Left lung (tissue), 10 donors: Measurements from ENCODE around the gene KLHL7. TPM values are rescaled to one million over a fixed set of nuclear protein-coding genes. Genes with fewer than 3 reads are reported as not detected.

ENCODE experiments used
- ATAC-seq: fragments of 200-7000 bp; cut with Tn5 transposase; one replicate; pipeline ENCODE4 v1.9.1; 2020; ENCODE audit warnings: moderate library complexity
- DNase-seq, 4 donors: peaks; one replicate each; pipeline ENCODE4 v3.0.0-alpha.2; 2013 to 2020
- H3K27ac ChIP-seq, 2 donors: fragments of 200-600 bp; sonication (generic) in 1 of 2; one replicate each; pipeline versions ENCODE4 v1.5.0 to v1.8.0; 2020 to 2021
- H3K27me3 ChIP-seq, 2 donors: fragments of 200-600 bp; sonication (generic) in 1 of 2; one replicate each; pipeline versions ENCODE4 v1.5.0 to v1.8.0; 2020 to 2021
- H3K36me3 ChIP-seq, 2 donors: fragments of 200-600 bp; sonication (generic) in 1 of 2; one replicate each; pipeline versions ENCODE4 v1.5.0 to v1.8.0; 2020 to 2021
- H3K4me1 ChIP-seq, 2 donors: fragments of 200-600 bp; one replicate each; pipeline ENCODE4 v1.8.0; 2021
- H3K4me3 ChIP-seq, 2 donors: fragments of 200-600 bp; sonication (generic) in 1 of 2; one replicate each; pipeline versions ENCODE4 v1.5.0 to v1.8.0; 2020 to 2021; ENCODE audit warnings: mild to moderate bottlenecking in 1 of 2
- H3K9me3 ChIP-seq, 2 donors: fragments of 200-600 bp; sonication (generic) in 1 of 2; one replicate each; pipeline versions ENCODE4 v1.5.0 to v1.8.0; 2020 to 2021
- intact Hi-C, 2 donors: fragments of 100-400 bp; cut with DNase I; formaldehyde crosslinking; loops; one replicate each; pipeline versions ENCODE4 v1.11.2 to v1.14.2; 2022
- polyA plus RNA-seq, 6 donors: library from polyadenylated mRNA; unstranded; fragments of 120-200 nt; gene quantifications; one replicate each; pipeline ENCODE4 v1.2.1, GENCODE V29; 2013; ENCODE audit not compliant: insufficient read length in 6 of 6
- total RNA-seq, 2 donors: library from RNA; stranded (reverse); fragmentation: NEBNext Ultra II Directional; extraction: Animal tissue kit (Norgen Biotek cat#: 25700); gene quantifications; one replicate each; pipeline ENCODE4 v1.2.1, GENCODE V29; 2021
- TF ChIP-seq, protein P1 (sequence below), 2 donors: fragments of 200-600 bp; sonication (generic) in 1 of 2; IDR thresholded peaks; one replicate each; pipeline versions ENCODE4 v1.5.0 to v1.8.0; 2021; ENCODE audit warnings: antibody characterized with exemption in 2 of 2
- donor health status: DM: no; HTN: yes; CAD: no.
- donor health status: DM: no; HTN: no; CAD: no.

The KLHL7 gene
- total and polyA plus RNA-seq, 8 donors: 18.1 to 55.9 (median 45.7) TPM

DNA sequence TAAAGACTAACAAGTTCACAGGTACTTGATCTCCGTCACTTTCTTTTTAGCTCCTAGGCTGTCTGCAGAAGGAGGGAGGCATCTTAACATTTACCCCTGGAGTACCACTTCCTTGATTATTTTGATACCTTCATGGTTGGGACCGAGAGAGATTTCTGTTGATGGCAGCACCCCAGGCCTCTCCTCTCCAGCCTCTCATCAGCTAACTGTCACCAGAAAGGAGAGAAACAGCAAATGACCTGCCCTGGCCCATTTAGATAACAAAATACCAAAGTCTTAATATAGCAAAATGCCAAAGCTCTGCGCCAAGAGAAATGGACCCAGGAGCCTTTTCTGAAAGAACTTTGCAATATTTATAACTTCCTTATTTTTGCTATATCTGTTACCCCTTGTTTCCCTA is 30.0 kb upstream of the KLHL7 start:
- Histone ChIP-seq H3K9me3 (no peaks in the 10 kb centered on the region), H3K27me3 (no peaks in the 10 kb centered on the region), H3K4me3 (no peak overlapping the region), H3K36me3 (no peaks in the 10 kb centered on the region), H3K4me1 (no peaks in the 10 kb centered on the region), H3K27ac (no peak overlapping the region)
- DNase-seq: no peak
- intact Hi-C loops: no loop called here
- no peak for ATAC-seq
- TF ChIP-seq, protein P1, sequence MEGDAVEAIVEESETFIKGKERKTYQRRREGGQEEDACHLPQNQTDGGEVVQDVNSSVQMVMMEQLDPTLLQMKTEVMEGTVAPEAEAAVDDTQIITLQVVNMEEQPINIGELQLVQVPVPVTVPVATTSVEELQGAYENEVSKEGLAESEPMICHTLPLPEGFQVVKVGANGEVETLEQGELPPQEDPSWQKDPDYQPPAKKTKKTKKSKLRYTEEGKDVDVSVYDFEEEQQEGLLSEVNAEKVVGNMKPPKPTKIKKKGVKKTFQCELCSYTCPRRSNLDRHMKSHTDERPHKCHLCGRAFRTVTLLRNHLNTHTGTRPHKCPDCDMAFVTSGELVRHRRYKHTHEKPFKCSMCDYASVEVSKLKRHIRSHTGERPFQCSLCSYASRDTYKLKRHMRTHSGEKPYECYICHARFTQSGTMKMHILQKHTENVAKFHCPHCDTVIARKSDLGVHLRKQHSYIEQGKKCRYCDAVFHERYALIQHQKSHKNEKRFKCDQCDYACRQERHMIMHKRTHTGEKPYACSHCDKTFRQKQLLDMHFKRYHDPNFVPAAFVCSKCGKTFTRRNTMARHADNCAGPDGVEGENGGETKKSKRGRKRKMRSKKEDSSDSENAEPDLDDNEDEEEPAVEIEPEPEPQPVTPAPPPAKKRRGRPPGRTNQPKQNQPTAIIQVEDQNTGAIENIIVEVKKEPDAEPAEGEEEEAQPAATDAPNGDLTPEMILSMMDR (IDR thresholded peaks at IDR 0.05): no peak

DNA sequence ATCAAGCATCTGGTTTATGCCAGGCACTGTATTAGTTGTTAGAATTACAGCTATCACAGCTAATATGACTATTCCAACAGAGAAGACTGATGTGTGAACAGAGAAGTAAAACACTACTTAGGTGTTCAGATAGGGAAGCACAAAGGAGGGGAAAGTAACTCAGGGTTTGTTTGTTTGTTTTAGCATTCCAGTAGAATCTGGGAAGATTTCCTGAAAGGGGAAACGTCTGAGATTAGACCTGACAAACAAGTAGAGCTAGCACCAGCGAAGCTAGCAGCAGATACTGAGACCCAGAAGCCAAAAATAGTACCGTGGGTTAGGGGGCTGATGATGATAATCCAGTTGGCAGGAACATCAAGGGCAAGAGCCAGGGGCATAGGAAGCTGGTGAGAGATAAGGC is 28.8 kb upstream of the KLHL7 start:
- Histone ChIP-seq H3K27ac (no peak overlapping the region), H3K4me3 (no peak overlapping the region), H3K36me3 (no peaks in the 10 kb centered on the region), H3K27me3 (no peaks in the 10 kb centered on the region), H3K4me1 (no peaks in the 10 kb centered on the region), H3K9me3 (no peaks in the 10 kb centered on the region)
- intact Hi-C loops: no loop called here
- ATAC-seq (no peak), DNase-seq (no peak)
- TF ChIP-seq, protein P1 (IDR thresholded peaks at IDR 0.05): no peak

DNA sequence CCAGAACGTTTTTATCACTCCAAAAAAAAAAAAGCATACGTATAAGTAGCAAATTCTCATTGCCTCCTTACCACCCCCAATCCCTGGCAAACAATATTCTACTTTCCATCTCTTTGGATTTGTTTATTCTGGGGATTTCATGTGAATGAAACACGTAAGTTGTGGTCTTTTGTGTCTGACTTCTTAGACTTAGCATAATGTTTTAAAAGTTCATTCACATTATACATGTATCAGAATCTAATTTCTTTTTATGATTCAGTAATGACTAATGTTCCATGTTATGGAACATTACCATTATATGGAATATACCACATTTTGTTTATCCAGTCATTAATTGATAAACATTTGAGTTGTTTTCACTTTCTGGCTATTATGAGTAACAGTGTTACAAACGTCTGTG is 12.5 kb upstream of the KLHL7 start:
- ATAC-seq (no peak), DNase-seq (no peak)
- TF ChIP-seq, protein P1 (IDR thresholded peaks at IDR 0.05): no peak
- no peaks in the 10 kb centered on the region for H3K36me3 ChIP-seq
- no peaks in the 10 kb centered on the region for H3K27me3 ChIP-seq
- peaks cover 0 to 10% of the 10 kb centered on the region in 2 donors for H3K9me3 ChIP-seq
- intact Hi-C loops: no loop called here
- no peak overlapping the region for H3K4me3 ChIP-seq
- H3K27ac ChIP-seq: no peak overlapping the region
- no peaks in the 10 kb centered on the region for H3K4me1 ChIP-seq

DNA sequence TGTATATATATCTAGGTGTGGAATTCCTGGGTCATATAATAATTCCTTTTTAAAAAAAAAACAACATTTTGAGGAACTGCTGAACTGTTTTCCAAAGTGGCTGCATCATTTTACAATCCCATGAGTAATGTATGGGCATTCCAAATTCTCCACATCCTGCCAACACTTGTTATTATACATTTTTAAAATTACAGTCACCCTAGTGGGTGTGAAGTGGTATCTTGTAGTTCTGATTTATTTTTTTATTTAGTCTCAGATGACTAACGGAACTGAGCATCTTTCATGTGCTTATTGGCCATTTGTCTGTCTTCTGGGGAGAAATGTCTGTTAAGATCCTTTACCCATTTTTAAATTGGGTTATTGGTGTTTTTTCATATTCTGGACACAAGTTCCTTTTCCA is 12.0 kb upstream of the KLHL7 start:
- ATAC-seq (no peak), DNase-seq (no peak)
- H3K36me3 ChIP-seq: no peaks in the 10 kb centered on the region
- TF ChIP-seq, protein P1 (IDR thresholded peaks at IDR 0.05): no peak
- H3K9me3 ChIP-seq: peaks cover 0 to 10% of the 10 kb centered on the region in 2 donors
- H3K4me3 ChIP-seq: no peak overlapping the region
- no peaks in the 10 kb centered on the region for H3K4me1 ChIP-seq
- H3K27me3 ChIP-seq: no peaks in the 10 kb centered on the region
- intact Hi-C loops: no loop called here
- no peak overlapping the region for H3K27ac ChIP-seq

DNA sequence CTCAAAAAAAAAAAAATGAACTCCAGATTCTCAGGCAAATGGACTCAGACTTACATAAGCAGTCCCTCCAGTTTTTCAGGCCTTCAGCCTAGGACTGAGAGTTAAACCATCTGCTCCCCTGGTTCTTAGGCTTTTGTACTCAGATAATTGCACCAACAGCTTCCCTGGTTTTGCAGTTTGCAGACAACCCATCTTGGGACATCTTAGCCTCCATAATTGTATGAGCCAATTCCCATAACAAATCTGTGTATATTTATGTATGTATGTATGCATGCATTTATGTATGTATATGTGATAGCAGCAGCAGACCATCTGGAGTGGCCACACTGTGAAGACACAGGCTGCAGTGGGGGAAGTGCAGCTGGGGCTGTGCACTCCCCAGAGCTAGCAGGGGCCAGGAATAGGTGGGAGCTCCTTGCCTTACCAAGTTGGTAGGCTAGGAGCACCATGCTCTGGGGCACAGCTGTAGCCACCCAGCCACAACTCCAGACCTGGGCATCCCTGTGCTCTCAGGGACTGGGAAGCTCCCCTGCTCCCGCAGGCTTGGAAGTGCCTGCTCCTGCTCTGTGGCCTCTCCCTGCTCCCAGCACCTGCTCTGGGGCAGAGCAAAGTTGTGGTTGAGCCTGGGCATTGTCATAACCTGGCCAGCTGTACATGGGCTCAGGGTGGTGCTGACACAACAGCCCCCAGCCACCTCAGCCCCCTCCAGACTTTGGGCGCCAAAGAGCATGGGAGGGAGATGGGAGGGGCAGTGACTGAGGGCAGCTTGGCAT is 8.9 kb upstream of the KLHL7 start:
- Histone ChIP-seq H3K4me3 (no peak overlapping the region), H3K36me3 (no peaks in the 10 kb centered on the region), H3K27me3 (no peaks in the 10 kb centered on the region), H3K9me3 (peaks cover 0 to 10% of the 10 kb centered on the region in 2 donors), H3K4me1 (no peaks in the 10 kb centered on the region), H3K27ac (no peak overlapping the region)
- no peak for ATAC-seq
- no peak for DNase-seq
- TF ChIP-seq, protein P1 (IDR thresholded peaks at IDR 0.05): no peak
- intact Hi-C loops: no loop called here
